Measurements from ENCODE around the gene CACNA2D1. TPM values are rescaled to one million over a fixed set of nuclear protein-coding genes. Genes with fewer than 3 reads are reported as not detected.

Gene CACNA2D1
- total and polyA plus RNA-seq, 4 donors, result 1.1 to 33.4 (median 6.5) TPM

DNA sequence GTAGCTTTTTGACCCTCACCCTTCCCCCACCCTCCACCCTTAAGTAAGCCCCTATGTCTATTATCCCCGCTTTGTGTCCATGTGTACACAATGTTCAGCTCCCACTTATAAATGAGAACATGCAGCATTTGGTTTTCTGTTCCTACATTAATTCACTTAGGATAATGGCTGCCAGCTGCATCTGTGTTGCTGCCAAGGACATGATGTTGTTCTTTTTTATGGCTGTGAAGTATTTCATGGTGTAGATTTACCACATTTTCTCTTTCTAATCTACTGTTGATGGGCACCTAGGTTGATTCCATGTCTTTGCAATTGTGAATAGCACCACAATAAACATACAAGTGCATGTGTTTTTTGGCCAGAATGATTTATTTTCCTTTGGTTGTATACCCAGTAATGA is 232.2 kb downstream of the CACNA2D1 start:
- no peak overlapping the region for H3K4me3 ChIP-seq
- peaks cover 0 to 4% (median 0%) of the 10 kb centered on the region in 5 donors for H3K4me1 ChIP-seq (ENCODE audit: control insufficient read depth in 5 of 5, insufficient read depth in 5 of 5, low read length in 5 of 5)
- no peak for TF ChIP-seq CTCF (IDR thresholded peaks at IDR 0.05; ENCODE audit: control extremely low read depth, extremely low read depth)
- 85 to 91% methylated on average over 1 of the region's 1 CpG for WGBS, 2 donors
- DNase-seq (no peak), ATAC-seq (ENCODE audit: insufficient read depth, low FRiP score) (no peak)
- no peak overlapping the region for H3K27ac ChIP-seq (ENCODE audit: low read depth in 1 of 2, low read length in 1 of 2)
- H3K36me3 ChIP-seq (ENCODE audit: control insufficient read depth in 4 of 4, insufficient read depth in 4 of 4, low read length in 4 of 4), result no peaks in the 10 kb centered on the region
- no peaks in the 10 kb centered on the region for H3K27me3 ChIP-seq (ENCODE audit: control insufficient read depth in 3 of 3, insufficient read depth in 3 of 3, low read length in 2 of 3)
- no peaks in the 10 kb centered on the region for H3K9me3 ChIP-seq (ENCODE audit: control insufficient read depth in 4 of 4, insufficient read depth in 3 of 4, low read length in 3 of 4)
- H3K9ac ChIP-seq (ENCODE audit: insufficient read depth in 1 of 2, low read length in 2 of 2), result no peak overlapping the region

- H3K27me3 ChIP-seq (ENCODE audit: control insufficient read depth in 3 of 3, insufficient read depth in 3 of 3, low read length in 2 of 3), result no peaks in the 10 kb centered on the region
- no peak overlapping the region for H3K4me3 ChIP-seq
- DNase-seq (no peak), ATAC-seq (ENCODE audit: insufficient read depth, low FRiP score) (no peak)
- no peak overlapping the region for H3K27ac ChIP-seq (ENCODE audit: low read depth in 1 of 2, low read length in 1 of 2)
- H3K4me1 ChIP-seq (ENCODE audit: control insufficient read depth in 5 of 5, insufficient read depth in 5 of 5, low read length in 5 of 5), result peaks cover 0 to 4% (median 0%) of the 10 kb centered on the region in 5 donors
- H3K9ac ChIP-seq (ENCODE audit: insufficient read depth in 1 of 2, low read length in 2 of 2), result no peak overlapping the region
- WGBS, 2 donors, result 41 to 44% methylated on average over 2 of the region's 2 CpGs
- no peak for TF ChIP-seq CTCF (IDR thresholded peaks at IDR 0.05; ENCODE audit: control extremely low read depth, extremely low read depth)
- no peaks in the 10 kb centered on the region for H3K9me3 ChIP-seq (ENCODE audit: control insufficient read depth in 4 of 4, insufficient read depth in 3 of 4, low read length in 3 of 4)
- no peaks in the 10 kb centered on the region for H3K36me3 ChIP-seq (ENCODE audit: control insufficient read depth in 4 of 4, insufficient read depth in 4 of 4, low read length in 4 of 4)
Observed at GRCh38 chr7:82210416-82211184, 233.0 kb downstream of the CACNA2D1 start.

DNA sequence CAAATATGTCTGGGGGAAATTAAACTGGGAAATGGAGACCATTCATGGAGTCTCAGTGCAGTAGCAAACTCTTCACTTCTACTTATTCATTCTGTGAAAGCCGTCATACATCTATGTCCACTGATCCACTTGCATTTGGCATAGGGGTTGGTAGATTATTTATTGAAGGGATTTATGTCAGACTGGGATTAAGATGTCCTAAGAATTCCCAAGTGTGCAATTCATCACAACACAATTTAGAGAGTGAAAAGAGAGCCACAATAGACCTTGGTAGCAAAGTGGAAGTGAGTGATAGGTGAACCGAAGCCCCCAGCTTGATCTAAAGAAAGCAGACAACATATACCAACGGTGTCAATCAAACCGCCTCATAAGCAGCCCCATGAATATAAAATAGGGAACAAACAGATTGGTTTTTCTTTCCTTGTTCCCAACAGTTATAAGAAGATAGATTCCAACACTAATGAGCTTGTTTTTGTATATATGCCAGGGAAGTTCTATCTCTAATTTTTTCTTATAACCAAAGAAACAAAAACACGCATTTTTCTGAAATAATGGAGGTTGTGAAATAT is 234.3 kb downstream of the CACNA2D1 start:
- ATAC-seq (ENCODE audit: insufficient read depth, low FRiP score) (no peak), DNase-seq (no peak)
- no peaks in the 10 kb centered on the region for H3K9me3 ChIP-seq (ENCODE audit: control insufficient read depth in 4 of 4, insufficient read depth in 3 of 4, low read length in 3 of 4)
- WGBS, 2 donors, result 84% methylated on average over 5 of the region's 5 CpGs
- peaks cover 0 to 4% (median 0%) of the 10 kb centered on the region in 5 donors for H3K4me1 ChIP-seq (ENCODE audit: control insufficient read depth in 5 of 5, insufficient read depth in 5 of 5, low read length in 5 of 5)
- no peak overlapping the region for H3K27ac ChIP-seq (ENCODE audit: low read depth in 1 of 2, low read length in 1 of 2)
- TF ChIP-seq CTCF (IDR thresholded peaks at IDR 0.05; ENCODE audit: control extremely low read depth, extremely low read depth), result no peak
- no peak overlapping the region for H3K4me3 ChIP-seq
- no peaks in the 10 kb centered on the region for H3K36me3 ChIP-seq (ENCODE audit: control insufficient read depth in 4 of 4, insufficient read depth in 4 of 4, low read length in 4 of 4)
- H3K9ac ChIP-seq (ENCODE audit: insufficient read depth in 1 of 2, low read length in 2 of 2), result no peak overlapping the region
- no peaks in the 10 kb centered on the region for H3K27me3 ChIP-seq (ENCODE audit: control insufficient read depth in 3 of 3, insufficient read depth in 3 of 3, low read length in 2 of 3)

Data from lung (tissue), 12 donors.